Mesenchymal stem cell (in vitro differentiated cells and primary cell): ENCODE results near the gene FAM114A1.

Experiments
- DNase-seq: peaks from one replicate; pipeline ENCODE4 v3.0.0-alpha.2; 2013
- H2AFZ ChIP-seq: one replicate; pipeline ENCODE4 v1.6.1; 2013; ENCODE audit warnings: low read depth, mild to moderate bottlenecking, control low read depth, inconsistent platforms, low read length, moderate library complexity
- H2AK5ac ChIP-seq: 2 replicates; pipeline ENCODE4 v1.6.1; 2013; ENCODE audit warnings: low read length, moderate library complexity, mild to moderate bottlenecking, inconsistent platforms; ENCODE audit not compliant: severe bottlenecking
- H2BK120ac ChIP-seq: one replicate; pipeline ENCODE4 v1.6.1; 2013; ENCODE audit warnings: low read depth, mild to moderate bottlenecking, inconsistent platforms, low read length, moderate library complexity
- H2BK12ac ChIP-seq, 2 experiments: one replicate each; pipeline ENCODE4 v1.6.1; 2013; ENCODE audit warnings: inconsistent platforms in 2 of 2, low read length in 2 of 2, mild to moderate bottlenecking in 2 of 2, moderate library complexity in 2 of 2, control low read depth in 1 of 2
- H2BK15ac ChIP-seq: one replicate; pipeline ENCODE4 v1.6.1; 2013; ENCODE audit warnings: mild to moderate bottlenecking, low read depth, inconsistent platforms; ENCODE audit not compliant: poor library complexity, severe bottlenecking
- H2BK5ac ChIP-seq: 2 replicates; pipeline ENCODE4 v1.6.1; 2013; ENCODE audit warnings: low read depth, mild to moderate bottlenecking, low read length, control low read depth, inconsistent platforms; ENCODE audit not compliant: poor library complexity, severe bottlenecking
- H3K14ac ChIP-seq, 2 experiments: one replicate each; pipeline ENCODE4 v1.6.1; 2013; ENCODE audit warnings: inconsistent platforms in 2 of 2, low read length in 2 of 2, control low read depth in 1 of 2, mild to moderate bottlenecking in 1 of 2, moderate library complexity in 1 of 2
- H3K18ac ChIP-seq, 2 experiments: one replicate each; pipeline ENCODE4 v1.6.1; 2013; ENCODE audit warnings: inconsistent platforms in 2 of 2, low read length in 2 of 2, control low read depth in 1 of 2, low read depth in 1 of 2, mild to moderate bottlenecking in 1 of 2
- H3K23ac ChIP-seq, 2 experiments: one replicate each; pipeline ENCODE4 v1.6.1; 2013; ENCODE audit warnings: inconsistent platforms in 2 of 2, low read length in 2 of 2, mild to moderate bottlenecking in 2 of 2, moderate library complexity in 2 of 2, control low read depth in 1 of 2
- H3K27ac ChIP-seq: 2 replicates; pipeline ENCODE4 v1.5.1; 2013; ENCODE audit warnings: mild to moderate bottlenecking, moderate library complexity, low read length, control low read depth, inconsistent platforms; ENCODE audit not compliant: poor library complexity, severe bottlenecking
- H3K27me3 ChIP-seq, 2 experiments: 2 replicates each; pipeline versions ENCODE4 v1.6.1 to v1.7.0; 2013; ENCODE audit warnings: low read length in 2 of 2, mild to moderate bottlenecking in 2 of 2, moderate library complexity in 2 of 2, control low read depth in 1 of 2, inconsistent platforms in 1 of 2; ENCODE audit not compliant: control insufficient read depth in 1 of 2, insufficient read depth in 1 of 2
- H3K36me3 ChIP-seq, 2 experiments: 2 replicates each; pipeline versions ENCODE4 v1.6.1 to v1.7.0; 2013; ENCODE audit warnings: low read length in 2 of 2, control low read depth in 1 of 2, inconsistent platforms in 1 of 2, low read depth in 1 of 2, mild to moderate bottlenecking in 1 of 2; ENCODE audit not compliant: insufficient read depth in 2 of 2, control insufficient read depth in 1 of 2
- H3K4ac ChIP-seq, 2 experiments: one replicate each; pipeline ENCODE4 v1.6.1; 2013; ENCODE audit warnings: inconsistent platforms in 2 of 2, low read length in 2 of 2, mild to moderate bottlenecking in 2 of 2, moderate library complexity in 2 of 2, control low read depth in 1 of 2, low read depth in 1 of 2
- H3K4me1 ChIP-seq: 2 replicates; pipeline ENCODE4 v1.6.1; 2013; ENCODE audit warnings: low read depth, low read length, control low read depth; ENCODE audit not compliant: control insufficient read depth, insufficient read depth
- H3K4me2 ChIP-seq: 2 replicates; pipeline ENCODE4 v1.6.1; 2013; ENCODE audit warnings: low read length, mild to moderate bottlenecking, inconsistent platforms; ENCODE audit not compliant: poor library complexity, severe bottlenecking
- H3K4me3 ChIP-seq, 2 experiments: 2 replicates each; pipeline versions ENCODE4 v1.5.1 to v1.7.0; 2013; ENCODE audit warnings: low read length in 2 of 2, mild to moderate bottlenecking in 2 of 2, control low read depth in 1 of 2, low read depth in 1 of 2; ENCODE audit not compliant: insufficient read depth in 1 of 2
- H3K79me1 ChIP-seq: replicated peaks from 2 replicates; pipeline ENCODE4 v1.6.1; 2013; ENCODE audit warnings: mild to moderate bottlenecking, control low read depth, low read length, inconsistent platforms; ENCODE audit not compliant: poor library complexity, severe bottlenecking
- H3K9ac ChIP-seq: 2 replicates; pipeline ENCODE4 v1.7.0; 2013; ENCODE audit warnings: mild to moderate bottlenecking, low read length, moderate library complexity
- H3K9me3 ChIP-seq: 2 replicates; pipeline ENCODE4 v1.7.0; 2013; ENCODE audit warnings: mild to moderate bottlenecking, low read length; ENCODE audit not compliant: control insufficient read depth
- H4K8ac ChIP-seq: one replicate; pipeline ENCODE4 v1.6.1; 2013; ENCODE audit warnings: inconsistent platforms, mild to moderate bottlenecking, low read length, moderate library complexity
- H4K91ac ChIP-seq: one replicate; pipeline ENCODE4 v1.6.1; 2013; ENCODE audit warnings: mild to moderate bottlenecking, low read length, inconsistent platforms
- WGBS: methylation state at CpG from one replicate; pipeline ENCODE4 v1.1.7; 2013; ENCODE audit warnings: mixed read lengths; 5-methylcytosine and 5-hydroxymethylcytosine counted together

The FAM114A1 gene

GRCh38 chr4:38894322-38894982 is 26.8 kb downstream of the FAM114A1 start:
- no peak overlapping the region for H3K14ac ChIP-seq
- peaks cover 24 to 84% of the 10 kb centered on the region in 2 experiments for H3K36me3 ChIP-seq
- DNase-seq, result peak; percentile 36
- no peak overlapping the region for H3K23ac ChIP-seq
- H3K4me3 ChIP-seq, result no peak overlapping the region
- no peak overlapping the region for H3K9ac ChIP-seq
- no peak overlapping the region for H2AK5ac ChIP-seq
- H2BK15ac ChIP-seq, result no peak overlapping the region
- H3K4me1 ChIP-seq, result peaks cover 9% of the 10 kb centered on the region
- no peak overlapping the region for H3K18ac ChIP-seq
- no peak overlapping the region for H2BK120ac ChIP-seq
- no peak overlapping the region for H3K4me2 ChIP-seq
- no peak overlapping the region for H2BK5ac ChIP-seq
- no peaks in the 10 kb centered on the region for H3K9me3 ChIP-seq
- H3K79me1 ChIP-seq, result peaks cover 27% of the 10 kb centered on the region
- no peak overlapping the region for H3K4ac ChIP-seq
- H4K8ac ChIP-seq, result peak overlapping the region; percentile 15
- peak overlapping the region; percentile 36 for H3K27ac ChIP-seq
- H2BK12ac ChIP-seq, result no peak overlapping the region
- no peaks in the 10 kb centered on the region for H3K27me3 ChIP-seq
- 96% methylated on average over 6 of the region's 7 CpGs for WGBS
- no peak overlapping the region for H4K91ac ChIP-seq
- no peak overlapping the region for H2AFZ ChIP-seq

DNA sequence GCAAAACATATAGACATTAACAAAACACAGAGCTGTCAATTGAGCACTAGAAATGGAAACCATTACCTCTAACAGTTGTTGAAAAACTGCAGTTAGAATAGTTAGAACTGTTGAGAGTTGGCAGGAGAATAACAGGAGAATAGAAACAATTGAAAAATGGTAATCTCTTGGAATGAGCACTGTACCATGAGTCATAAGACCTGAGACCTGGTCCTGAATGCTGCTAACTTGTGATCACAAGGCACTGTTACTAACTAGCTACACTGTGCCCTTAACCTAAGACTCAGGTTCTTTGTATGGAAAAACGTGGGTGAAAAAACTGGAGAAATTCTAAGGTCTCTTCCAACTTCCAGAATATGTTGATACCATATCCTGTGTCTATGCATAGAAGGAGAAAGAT is 29.3 kb downstream of the FAM114A1 start:
- H3K27me3 ChIP-seq, result no peaks in the 10 kb centered on the region
- no peak overlapping the region for H2BK120ac ChIP-seq
- no peak overlapping the region for H4K91ac ChIP-seq
- H4K8ac ChIP-seq, result no peak overlapping the region
- no peak overlapping the region for H3K14ac ChIP-seq
- no peak overlapping the region for H3K18ac ChIP-seq
- no peak overlapping the region for H2AK5ac ChIP-seq
- no peak overlapping the region for H3K4me3 ChIP-seq
- H2AFZ ChIP-seq, result no peak overlapping the region
- H3K23ac ChIP-seq, result no peak overlapping the region
- no peak for DNase-seq
- WGBS, result no CpG with 5 or more reads among the region's 1 CpG
- no peak overlapping the region for H3K9ac ChIP-seq
- H3K79me1 ChIP-seq, result peaks cover 35% of the 10 kb centered on the region
- peak overlapping the region; percentile 31 for H3K27ac ChIP-seq
- peaks cover 20 to 91% of the 10 kb centered on the region in 2 experiments for H3K36me3 ChIP-seq
- no peak overlapping the region for H2BK5ac ChIP-seq
- H3K4me2 ChIP-seq, result no peak overlapping the region
- H2BK12ac ChIP-seq, result no peak overlapping the region
- peaks cover 4% of the 10 kb centered on the region for H3K4me1 ChIP-seq
- no peak overlapping the region for H3K4ac ChIP-seq
- H3K9me3 ChIP-seq, result no peaks in the 10 kb centered on the region
- no peak overlapping the region for H2BK15ac ChIP-seq

- H2BK5ac ChIP-seq, result no peak overlapping the region
- no peak overlapping the region for H2AK5ac ChIP-seq
- no peak overlapping the region for H4K8ac ChIP-seq
- DNase-seq, result no peak
- no peak overlapping the region for H3K4me2 ChIP-seq
- H2AFZ ChIP-seq, result no peak overlapping the region
- H4K91ac ChIP-seq, result no peak overlapping the region
- H3K4me1 ChIP-seq, result peaks cover 4% of the 10 kb centered on the region
- no peak overlapping the region for H3K18ac ChIP-seq
- H3K14ac ChIP-seq, result no peak overlapping the region
- H3K9me3 ChIP-seq, result no peaks in the 10 kb centered on the region
- peaks cover 17 to 90% of the 10 kb centered on the region in 2 experiments for H3K36me3 ChIP-seq
- no peak overlapping the region for H3K23ac ChIP-seq
- H2BK12ac ChIP-seq, result no peak overlapping the region
- no peak overlapping the region for H3K27ac ChIP-seq
- H3K27me3 ChIP-seq, result no peaks in the 10 kb centered on the region
- no peak overlapping the region for H3K9ac ChIP-seq
- H3K4ac ChIP-seq, result no peak overlapping the region
- H3K4me3 ChIP-seq, result no peak overlapping the region
- no peak overlapping the region for H2BK120ac ChIP-seq
- peaks cover 37% of the 10 kb centered on the region for H3K79me1 ChIP-seq
- WGBS, result 99% methylated on average over 6 of the region's 7 CpGs
- H2BK15ac ChIP-seq, result no peak overlapping the region
These were observed 30.6 kb downstream of the FAM114A1 start for GRCh38 chr4:38898245-38898644.

GRCh38 chr4:38902221-38902620 is 34.6 kb downstream of the FAM114A1 start:
- Histone ChIP-seq H3K4me1 (peaks cover 2% of the 10 kb centered on the region), H2BK15ac (no peak overlapping the region), H3K36me3 (peaks cover 19 to 91% of the 10 kb centered on the region in 2 experiments), H2BK12ac (no peak overlapping the region), H2BK5ac (no peak overlapping the region), H3K4me2 (no peak overlapping the region), H2AK5ac (no peak overlapping the region), H3K79me1 (peaks cover 37% of the 10 kb centered on the region), H2AFZ (no peak overlapping the region), H3K4ac (no peak overlapping the region), H3K27ac (no peak overlapping the region), H3K18ac (no peak overlapping the region), H3K9me3 (no peaks in the 10 kb centered on the region), H2BK120ac (no peak overlapping the region), H3K27me3 (no peaks in the 10 kb centered on the region), H3K9ac (peak overlapping the region; percentile 4), H4K8ac (no peak overlapping the region), H3K14ac (no peak overlapping the region), H4K91ac (no peak overlapping the region), H3K23ac (no peak overlapping the region), H3K4me3 (no peak overlapping the region)
- no peak for DNase-seq
- WGBS, result 94% methylated on average over 2 of the region's 5 CpGs
